HCT116 (cell line): Measurements from ENCODE around the gene SARS1. TPM values are rescaled to one million over a fixed set of nuclear protein-coding genes. Genes with fewer than 3 reads are reported as not detected.

Source experiments
- ATAC-seq: fragments of 200-7000 bp; cut with Tn5 transposase; 2 replicates; pipeline ENCODE4 v1.9.1; 2020; ENCODE audit warnings: mild to moderate bottlenecking, moderate library complexity
- BruUV-seq: library from RNA; stranded (reverse); fragments of 400-500 nt; replicated peaks from 2 replicates; lab custom pipeline; 2021; lab: Mats Ljungman, UMichigan
- CTCF ChIA-PET: fragments of 300-600 bp; sonication (Branson Sonifier 250); formaldehyde crosslinking; loops from one replicate; lab custom pipeline; 2021; ENCODE audit warnings: antibody characterized with exemption; lab: Charles Lee
- POLR2A ChIA-PET: fragments of 300-600, 350-600 bp; sonication (Branson Sonifier 250); formaldehyde crosslinking; loops from one replicate; lab custom pipeline; 2021; ENCODE audit warnings: antibody characterized with exemption; lab: Charles Lee
- RAD21 ChIA-PET, 2 experiments: fragments of 300-600 bp; sonication (Branson Sonifier 250); formaldehyde crosslinking; loops; one replicate each; lab custom pipeline; 2023; ENCODE audit warnings: low total read pairs in 2 of 2; ENCODE audit not compliant: uncharacterized antibody in 2 of 2, unreplicated experiment in 2 of 2, low non-redundant PET in 1 of 2; lab: Charles Lee
- DNase-seq: peaks from one replicate; pipeline ENCODE4 v3.0.0-alpha.2; 2010; ENCODE audit warnings: low read depth, low spot score
- H2AFZ ChIP-seq: fragments of 200-600 bp; shearing (Covaris generic), sonication (generic); 2 replicates; pipeline ENCODE4 v1.6.1; 2017; ENCODE audit warnings: low read depth, mixed run types, mixed read lengths, antibody characterized with exemption, low read length; ENCODE audit not compliant: poor library complexity, severe bottlenecking
- H3K27ac ChIP-seq: 2 replicates; pipeline ENCODE4 v1.5.1; 2012; ENCODE audit warnings: low read depth, low read length
- H3K27me3 ChIP-seq: fragments of 200-600 bp; sonication (generic); 2 replicates; pipeline ENCODE4 v1.6.1; 2016; ENCODE audit warnings: mixed run types, low read length, mixed read lengths; ENCODE audit not compliant: insufficient read depth
- H3K36me3 ChIP-seq, 2 experiments: fragments of 200-500 bp in 1 of 2; fragments of 200-600 bp in 1 of 2; sonication (Bioruptor generic) in 1 of 2; sonication (generic) in 1 of 2; 2 replicates each; pipeline versions ENCODE4 v1.5.1 to v1.6.1; 2014 to 2016; ENCODE audit warnings: low read length in 2 of 2, inconsistent platforms in 1 of 2, mixed read lengths in 1 of 2, mixed run types in 1 of 2; ENCODE audit not compliant: insufficient read depth in 2 of 2, control insufficient read depth in 1 of 2
- H3K4me1 ChIP-seq, 2 experiments: fragments of 200-600 bp in 1 of 2; sonication (generic) in 1 of 2; 2 replicates each; pipeline versions ENCODE4 v1.5.1 to v1.6.1; 2012 to 2017; ENCODE audit warnings: low read length in 2 of 2, inconsistent platforms in 1 of 2, mild to moderate bottlenecking in 1 of 2, mixed read lengths in 1 of 2, mixed run types in 1 of 2, moderate library complexity in 1 of 2; ENCODE audit not compliant: insufficient read depth in 2 of 2, control insufficient read depth in 1 of 2
- H3K4me2 ChIP-seq: fragments of 200-600 bp; sonication (generic); 2 replicates; pipeline ENCODE4 v1.6.1; 2017; ENCODE audit warnings: mixed run types, low read length, mixed read lengths
- H3K4me3 ChIP-seq, 2 experiments: fragments of 200-600 bp in 1 of 2; sonication (generic) in 1 of 2; replicated peaks in 1 of 2; 2 replicates each; pipeline ENCODE4 v1.5.1; 2011 to 2016; ENCODE audit warnings: low read length in 2 of 2, control low read depth in 1 of 2, low read depth in 1 of 2, mild to moderate bottlenecking in 1 of 2, mixed read lengths in 1 of 2, mixed run types in 1 of 2
- H3K79me2 ChIP-seq: fragments of 200-600 bp; sonication (generic); 2 replicates; pipeline ENCODE4 v1.6.1; 2017; ENCODE audit warnings: mild to moderate bottlenecking, mixed run types, low read length, moderate library complexity, mixed read lengths; ENCODE audit not compliant: insufficient read depth
- H3K9ac ChIP-seq: fragments of 200-600 bp; sonication (generic); 2 replicates; pipeline ENCODE4 v1.6.1; 2016; ENCODE audit warnings: low read length, mixed read lengths
- H3K9me2 ChIP-seq: fragments of 200-600 bp; sonication (generic), shearing (Covaris generic); 2 replicates; pipeline ENCODE4 v1.6.1; 2017; ENCODE audit warnings: mixed run types, mild to moderate bottlenecking, moderate library complexity; ENCODE audit not compliant: insufficient read depth
- H3K9me3 ChIP-seq, 2 experiments: fragments of 200-500 bp in 1 of 2; fragments of 200-600 bp in 1 of 2; sonication (Bioruptor generic) in 1 of 2; sonication (generic) in 1 of 2; 2 replicates each; pipeline ENCODE4 v1.6.1; 2014 to 2017; ENCODE audit warnings: low read length in 2 of 2, mixed read lengths in 2 of 2, inconsistent platforms in 1 of 2, low read depth in 1 of 2, mild to moderate bottlenecking in 1 of 2, mixed run types in 1 of 2, moderate library complexity in 1 of 2; ENCODE audit not compliant: control insufficient read depth in 1 of 2, insufficient read depth in 1 of 2
- H4K20me1 ChIP-seq: fragments of 200-600 bp; sonication (generic), shearing (Covaris generic); 2 replicates; pipeline ENCODE4 v1.6.1; 2017; ENCODE audit warnings: mixed run types, mild to moderate bottlenecking, moderate library complexity; ENCODE audit not compliant: insufficient read depth
- ATF3 ChIP-seq: IDR thresholded peaks from 2 replicates; pipeline ENCODE4 v1.6.1; 2012
- YY1 ChIP-seq: IDR thresholded peaks from 2 replicates; pipeline ENCODE4 v1.6.1; 2011; ENCODE audit warnings: low read length, low read depth, moderate library complexity, mild to moderate bottlenecking; ENCODE audit not compliant: insufficient replicate concordance; ENCODE audit errors: extremely low read depth
- ZBTB33 ChIP-seq: IDR thresholded peaks from 2 replicates; pipeline ENCODE4 v1.6.1; 2011; ENCODE audit warnings: mild to moderate bottlenecking, low read length, moderate library complexity; ENCODE audit not compliant: insufficient replicate concordance; ENCODE audit errors: extremely low read depth
- intact Hi-C: fragments of 100-400 bp; cut with micrococcal nuclease; formaldehyde crosslinking; loops from 2 replicates; pipeline ENCODE4 v1.10.0; 2022
- total RNA-seq: library from RNA; stranded (reverse); gene quantifications from one replicate; pipeline ENCODE4 v1.2.1, GENCODE V29; 2021; ENCODE audit not compliant: unreplicated experiment

The SARS1 gene
- total RNA-seq, 1 experiment from 2014 or later, result 206 TPM

GRCh38 chr1:109254621-109255096 is 40.9 kb downstream of the SARS1 start:
- H3K9ac ChIP-seq, result no peak overlapping the region
- no peak overlapping the region for H2AFZ ChIP-seq
- H3K4me3 ChIP-seq, result no peak overlapping the region

More at GRCh38 chr1:109254621-109255096, 40.9 kb downstream of the SARS1 start:
- DNase-seq, result no peak
- intact Hi-C loops, result no loop called here
- no peaks in the 10 kb centered on the region for H3K27me3 ChIP-seq
- no peaks in the 10 kb centered on the region for H4K20me1 ChIP-seq
- H3K79me2 ChIP-seq, result no peaks in the 10 kb centered on the region
- H3K4me2 ChIP-seq, result no peak overlapping the region
- TF ChIP-seq ATF3 (no peak), ZBTB33 (no peak), YY1 (no peak)
- H3K9me3 ChIP-seq, result no peaks in the 10 kb centered on the region
- no TSS peak for BruUV-seq
- ChIA-PET RAD21 (no interaction called here), POLR2A (interaction anchor here (1.1 kb wide), 1 partner anchor 9 kb away, joined by 3 read pairs; no protein-coding TSS in a partner anchor), CTCF (no interaction called here)
- no peak overlapping the region for H3K27ac ChIP-seq
- no peaks in the 10 kb centered on the region for H3K9me2 ChIP-seq
- peak; percentile 10; the same call in 1 of the 2 replicates for ATAC-seq
- H3K36me3 ChIP-seq, result no peaks in the 10 kb centered on the region
- peaks cover 3 to 16% of the 10 kb centered on the region in 2 experiments; a peak in 3 of 4 replicates for H3K4me1 ChIP-seq
